H9 (cell line): ENCODE data around the gene CYP21A2. TPM values are rescaled to one million over a fixed set of nuclear protein-coding genes. Genes with fewer than 3 reads are reported as not detected.

Source experiments
- DNase-seq: peaks from one replicate; pipeline ENCODE4 v3.0.0-alpha.2; 2017
- H2AFZ ChIP-seq: one replicate; pipeline ENCODE4 v1.6.1; 2013; ENCODE audit warnings: mild to moderate bottlenecking, low read length, control low read depth, moderate library complexity
- H2AK5ac ChIP-seq: 2 replicates; pipeline ENCODE4 v1.6.1; 2013; ENCODE audit warnings: low read length, control low read depth, mixed read lengths; ENCODE audit not compliant: insufficient read length
- H2BK120ac ChIP-seq: one replicate; pipeline ENCODE4 v1.6.1; 2013; ENCODE audit warnings: low read depth, mild to moderate bottlenecking, low read length, control low read depth, inconsistent platforms; ENCODE audit not compliant: poor library complexity, severe bottlenecking
- H2BK12ac ChIP-seq: 2 replicates; pipeline ENCODE4 v1.6.1; 2013; ENCODE audit warnings: low read length, control low read depth, mixed read lengths, low read depth; ENCODE audit not compliant: insufficient read length
- H2BK15ac ChIP-seq: 2 replicates; pipeline ENCODE4 v1.6.1; 2013; ENCODE audit warnings: low read depth, low read length, control low read depth
- H2BK20ac ChIP-seq: one replicate; pipeline ENCODE4 v1.6.1; 2013; ENCODE audit warnings: low read depth, mild to moderate bottlenecking, low read length, control low read depth, inconsistent platforms; ENCODE audit not compliant: poor library complexity, severe bottlenecking
- H2BK5ac ChIP-seq: 2 replicates; pipeline ENCODE4 v1.6.1; 2013; ENCODE audit warnings: low read length, control low read depth, mixed read lengths; ENCODE audit not compliant: insufficient read length
- H3K14ac ChIP-seq: 2 replicates; pipeline ENCODE4 v1.6.1; 2013; ENCODE audit warnings: low read length, control low read depth; ENCODE audit not compliant: insufficient read depth
- H3K18ac ChIP-seq: 2 replicates; pipeline ENCODE4 v1.6.1; 2013; ENCODE audit warnings: low read depth, mild to moderate bottlenecking, mixed read lengths, low read length, control low read depth; ENCODE audit not compliant: insufficient read length
- H3K23ac ChIP-seq: 2 replicates; pipeline ENCODE4 v1.6.1; 2013; ENCODE audit warnings: low read length, control low read depth, mixed read lengths, low read depth; ENCODE audit not compliant: insufficient read length
- H3K23me2 ChIP-seq: 2 replicates; pipeline ENCODE4 v1.6.1; 2013; ENCODE audit warnings: low read depth, mild to moderate bottlenecking, mixed read lengths, low read length, control low read depth; ENCODE audit not compliant: insufficient read length, poor library complexity, severe bottlenecking
- H3K27ac ChIP-seq: 2 replicates; pipeline ENCODE4 v1.5.1; 2013; ENCODE audit warnings: low read length, control low read depth, mixed read lengths, low read depth; ENCODE audit not compliant: insufficient read length
- H3K27me3 ChIP-seq: 2 replicates; pipeline ENCODE4 v1.6.1; 2013; ENCODE audit warnings: low read length, control low read depth, inconsistent platforms; ENCODE audit not compliant: insufficient read depth
- H3K4ac ChIP-seq: 2 replicates; pipeline ENCODE4 v1.6.1; 2013; ENCODE audit warnings: low read depth, mild to moderate bottlenecking, control low read depth, inconsistent platforms, low read length, moderate library complexity
- H3K4me1 ChIP-seq: 2 replicates; pipeline ENCODE4 v1.6.1; 2013; ENCODE audit warnings: low read length, control low read depth, inconsistent platforms; ENCODE audit not compliant: insufficient read depth
- H3K4me2 ChIP-seq: 2 replicates; pipeline ENCODE4 v1.6.1; 2013; ENCODE audit warnings: low read length, control low read depth, mixed read lengths; ENCODE audit not compliant: insufficient read length, insufficient read depth
- H3K56ac ChIP-seq: 2 replicates; pipeline ENCODE4 v1.6.1; 2013; ENCODE audit warnings: low read depth, mild to moderate bottlenecking, mixed read lengths, low read length, control low read depth; ENCODE audit not compliant: insufficient read length
- H3K79me1 ChIP-seq: 2 replicates; pipeline ENCODE4 v1.6.1; 2013; ENCODE audit warnings: low read depth, mild to moderate bottlenecking, moderate library complexity, low read length, control low read depth, inconsistent platforms; ENCODE audit not compliant: insufficient read depth, poor library complexity, severe bottlenecking
- H3K79me2 ChIP-seq: 2 replicates; pipeline ENCODE4 v1.6.1; 2013; ENCODE audit warnings: low read length, control low read depth, inconsistent platforms; ENCODE audit not compliant: insufficient read depth
- H3K9ac ChIP-seq: 2 replicates; pipeline ENCODE4 v1.6.1; 2013; ENCODE audit warnings: low read length, control low read depth, mixed read lengths; ENCODE audit not compliant: insufficient read length; ENCODE audit errors: extremely low read depth
- H3K9me3 ChIP-seq: one replicate; pipeline ENCODE4 v1.6.1; 2013; ENCODE audit warnings: low read depth, low read length, inconsistent platforms; ENCODE audit not compliant: control insufficient read depth
- H3T11ph ChIP-seq: one replicate; pipeline ENCODE4 v1.6.1; 2013; ENCODE audit warnings: mild to moderate bottlenecking, low read length, control low read depth, inconsistent platforms
- H4K20me1 ChIP-seq: one replicate; pipeline ENCODE4 v1.6.1; 2013; ENCODE audit not compliant: control insufficient read depth, insufficient read length, insufficient read depth
- H4K5ac ChIP-seq: 2 replicates; pipeline ENCODE4 v1.6.1; 2013; ENCODE audit warnings: low read depth, mild to moderate bottlenecking, mixed read lengths, low read length, control low read depth; ENCODE audit not compliant: insufficient read length
- H4K8ac ChIP-seq: replicated peaks from 2 replicates; pipeline ENCODE4 v1.6.1; 2013; ENCODE audit warnings: low read length, control low read depth, mixed read lengths, low read depth; ENCODE audit not compliant: insufficient read length
- H4K91ac ChIP-seq: 2 replicates; pipeline ENCODE4 v1.6.1; 2013; ENCODE audit warnings: low read depth, mild to moderate bottlenecking, moderate library complexity, mixed read lengths, low read length, control low read depth; ENCODE audit not compliant: insufficient read length
- H3K27ac Mint-ChIP-seq, 3 experiments: 2 replicates in 2 of 3; 3 replicates in 1 of 3; pipeline ENCODE4 v1.8.0; 2020 to 2021; ENCODE audit warnings: mixed read lengths in 3 of 3, mild to moderate bottlenecking in 1 of 3, moderate library complexity in 1 of 3
- H3K27me3 Mint-ChIP-seq: 2 replicates; pipeline ENCODE4 v1.8.0; 2021; ENCODE audit warnings: low read depth, mild to moderate bottlenecking, moderate library complexity, mixed read lengths
- H3K36me3 Mint-ChIP-seq, 3 experiments: 2 replicates in 2 of 3; 3 replicates in 1 of 3; pipeline ENCODE4 v1.8.0; 2020 to 2021; ENCODE audit warnings: low read depth in 3 of 3, mixed read lengths in 3 of 3; ENCODE audit not compliant: insufficient read depth in 1 of 3
- H3K4me1 Mint-ChIP-seq, 2 experiments: 2 replicates each; pipeline ENCODE4 v1.8.0; 2020; ENCODE audit warnings: mixed read lengths in 2 of 2
- H3K4me3 Mint-ChIP-seq, 2 experiments: 2 replicates in 1 of 2; 3 replicates in 1 of 2; pipeline ENCODE4 v1.8.0; 2020 to 2021; ENCODE audit warnings: mild to moderate bottlenecking in 2 of 2, mixed read lengths in 2 of 2, moderate library complexity in 1 of 2
- H3K9me3 Mint-ChIP-seq, 2 experiments: 2 replicates in 1 of 2; 3 replicates in 1 of 2; pipeline ENCODE4 v1.8.0; 2020; ENCODE audit warnings: mild to moderate bottlenecking in 2 of 2, mixed read lengths in 2 of 2, moderate library complexity in 1 of 2
- CTCF ChIP-seq: fragments of 200-600 bp; sonication (generic); conservative IDR thresholded peaks from 3 replicates; pipeline ENCODE4 v1.8.0; 2021; ENCODE audit warnings: antibody characterized with exemption, mild to moderate bottlenecking
- WGBS: extraction: QIAGEN DNeasy Blood & Tissue Kit; methylation state at CpG from one replicate; pipeline ENCODE4 v1.1.7; 2013; ENCODE audit warnings: missing lambda C conversion rate, low lambda C conversion rate, mixed read lengths; ENCODE audit not compliant: insufficient read length; ENCODE audit errors: extremely low coverage; 5-methylcytosine and 5-hydroxymethylcytosine counted together
- total RNA-seq: library from RNA; stranded (reverse); gene quantifications from 2 replicates; pipeline ENCODE4 v1.2.1, GENCODE V29; 2021

Gene CYP21A2
- total RNA-seq, 1 experiment from 2014 or later: not detected

GRCh38 chr6:32087574-32088486, 49.6 kb downstream of the CYP21A2 start:
- H2AK5ac ChIP-seq: no peak overlapping the region
- H3K18ac ChIP-seq: peak overlapping the region; percentile 77
- WGBS: no CpG with 5 or more reads among the region's 50 CpGs
- H2BK15ac ChIP-seq: no peak overlapping the region
- H3K23me2 ChIP-seq: peaks cover 3% of the 10 kb centered on the region
- no peaks in the 10 kb centered on the region for H3K79me2 ChIP-seq
- H3K9me3 ChIP-seq: no peaks in the 10 kb centered on the region
- no peak overlapping the region for H2BK20ac ChIP-seq
- peak overlapping the region; percentile 29 for H3K4me2 ChIP-seq
- H3K36me3 Mint-ChIP-seq: no peaks in the 10 kb centered on the region; a peak in 1 of 7 replicates
- peak; percentile 94 for DNase-seq
- no peak overlapping the region for H4K8ac ChIP-seq
- no peak overlapping the region for H2BK12ac ChIP-seq
- H3K23ac ChIP-seq: no peak overlapping the region
- peaks cover 12 to 25% of the 10 kb centered on the region in 2 experiments for H3K4me1 Mint-ChIP-seq
- peak overlapping the region in 1 of 3 experiments; percentile 50; a peak in 1 of 7 replicates for H3K27ac Mint-ChIP-seq
- H3K9ac ChIP-seq: no peak overlapping the region
- H3K27ac ChIP-seq: no peak overlapping the region
- H4K91ac ChIP-seq: no peak overlapping the region
- H3K27me3 Mint-ChIP-seq: peaks cover 30% of the 10 kb centered on the region
- peak; percentile 68 for TF ChIP-seq CTCF
- H3T11ph ChIP-seq: no peak overlapping the region
- H2BK5ac ChIP-seq: no peak overlapping the region
- H3K79me1 ChIP-seq: no peaks in the 10 kb centered on the region
- H3K9me3 Mint-ChIP-seq: no peaks in the 10 kb centered on the region
- no peaks in the 10 kb centered on the region for H4K20me1 ChIP-seq
- no peak overlapping the region for H4K5ac ChIP-seq
- H3K14ac ChIP-seq: peak overlapping the region; percentile 79; the same call in 1 of the 2 replicates
- peak overlapping the region; percentile 38 to 71 for H3K4me3 Mint-ChIP-seq
- no peak overlapping the region for H3K4ac ChIP-seq
- H2BK120ac ChIP-seq: no peak overlapping the region
- H3K27me3 ChIP-seq: no peaks in the 10 kb centered on the region; the same call in 1 of the 2 replicates
- no peaks in the 10 kb centered on the region for H3K4me1 ChIP-seq
- no peak overlapping the region for H3K56ac ChIP-seq
- no peak overlapping the region for H2AFZ ChIP-seq
